Adipocyte (in vitro differentiated cells): ENCODE measurements around the gene GIMAP5.
"Not testable (repeated sequence)": the region's sequence is repeated elsewhere in the genome, so short reads cannot be mapped to it uniquely, and the experiment has no call there.

Experiments used
- DNase-seq: peaks from one replicate; pipeline ENCODE4 v3.0.0-alpha.2; 2015; ENCODE audit warnings: low read depth
- H3K27me3 ChIP-seq: replicated peaks from 2 replicates; pipeline ENCODE4 v1.7.0; 2013; ENCODE audit warnings: mild to moderate bottlenecking, low read length, moderate library complexity; ENCODE audit not compliant: control insufficient read depth, insufficient read depth
- H3K36me3 ChIP-seq: 2 replicates; pipeline ENCODE4 v1.7.0; 2013; ENCODE audit warnings: low read length, mild to moderate bottlenecking, moderate library complexity; ENCODE audit not compliant: control insufficient read depth, insufficient read depth, severe bottlenecking
- H3K4me1 ChIP-seq: 2 replicates; pipeline ENCODE4 v1.7.0; 2013; ENCODE audit warnings: mild to moderate bottlenecking, low read length, moderate library complexity; ENCODE audit not compliant: control insufficient read depth, insufficient read depth
- H3K4me3 ChIP-seq: 2 replicates; pipeline ENCODE4 v1.7.0; 2013; ENCODE audit warnings: mild to moderate bottlenecking, low read length, moderate library complexity
- H3K9ac ChIP-seq: 2 replicates; pipeline ENCODE4 v1.7.0; 2013; ENCODE audit warnings: mild to moderate bottlenecking, low read length, moderate library complexity
- H3K9me3 ChIP-seq: 2 replicates; pipeline ENCODE4 v1.7.0; 2013; ENCODE audit warnings: mild to moderate bottlenecking, low read length, moderate library complexity; ENCODE audit not compliant: control insufficient read depth

Gene GIMAP5

DNA sequence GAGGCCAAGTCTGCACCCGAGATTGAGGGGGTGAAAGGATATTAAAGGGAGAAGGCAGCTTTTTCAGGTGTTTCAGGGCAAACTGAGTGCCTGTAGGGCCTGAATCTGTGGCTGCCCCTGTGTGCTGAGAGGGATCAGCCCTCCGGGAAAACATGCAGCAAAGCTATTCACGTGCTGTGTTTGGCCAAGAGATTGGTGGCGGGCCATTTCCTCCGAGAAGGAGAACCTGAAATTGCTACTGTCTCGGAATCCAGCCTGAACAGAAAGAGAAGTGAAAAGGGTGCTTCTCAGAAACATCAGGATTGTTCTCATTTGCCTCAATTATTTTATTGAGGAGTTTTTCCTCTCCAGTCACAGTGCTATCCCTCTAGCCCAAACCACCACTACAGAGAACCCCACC is 16.0 kb downstream of the GIMAP5 start:
- H3K4me3 ChIP-seq: no peak overlapping the region
- no peaks in the 10 kb centered on the region for H3K36me3 ChIP-seq

GRCh38 chr7:150753826-150754603 is 16.8 kb downstream of the GIMAP5 start:
- Histone ChIP-seq H3K4me3 (no peak overlapping the region), H3K9me3 (no peaks in the 10 kb centered on the region), H3K9ac (no peak overlapping the region), H3K27me3 (peaks cover 3% of the 10 kb centered on the region), H3K4me1 (no peaks in the 10 kb centered on the region), H3K36me3 (no peaks in the 10 kb centered on the region)
- DNase-seq: no peak

More for the DNA sequence above, 16.0 kb downstream of the GIMAP5 start:
- Histone ChIP-seq H3K9me3 (no peaks in the 10 kb centered on the region), H3K27me3 (peaks cover 9% of the 10 kb centered on the region), H3K9ac (no peak overlapping the region), H3K4me1 (no peaks in the 10 kb centered on the region)
- no peak for DNase-seq

GRCh38 chr7:150754951-150755350 is 17.7 kb downstream of the GIMAP5 start:
- H3K9me3 ChIP-seq: no peaks in the 10 kb centered on the region
- peaks cover 3% of the 10 kb centered on the region for H3K27me3 ChIP-seq
- H3K9ac ChIP-seq: no peak overlapping the region
- no peaks in the 10 kb centered on the region for H3K36me3 ChIP-seq
- no peaks in the 10 kb centered on the region for H3K4me1 ChIP-seq
- no peak for DNase-seq
- H3K4me3 ChIP-seq: no peak overlapping the region

DNA sequence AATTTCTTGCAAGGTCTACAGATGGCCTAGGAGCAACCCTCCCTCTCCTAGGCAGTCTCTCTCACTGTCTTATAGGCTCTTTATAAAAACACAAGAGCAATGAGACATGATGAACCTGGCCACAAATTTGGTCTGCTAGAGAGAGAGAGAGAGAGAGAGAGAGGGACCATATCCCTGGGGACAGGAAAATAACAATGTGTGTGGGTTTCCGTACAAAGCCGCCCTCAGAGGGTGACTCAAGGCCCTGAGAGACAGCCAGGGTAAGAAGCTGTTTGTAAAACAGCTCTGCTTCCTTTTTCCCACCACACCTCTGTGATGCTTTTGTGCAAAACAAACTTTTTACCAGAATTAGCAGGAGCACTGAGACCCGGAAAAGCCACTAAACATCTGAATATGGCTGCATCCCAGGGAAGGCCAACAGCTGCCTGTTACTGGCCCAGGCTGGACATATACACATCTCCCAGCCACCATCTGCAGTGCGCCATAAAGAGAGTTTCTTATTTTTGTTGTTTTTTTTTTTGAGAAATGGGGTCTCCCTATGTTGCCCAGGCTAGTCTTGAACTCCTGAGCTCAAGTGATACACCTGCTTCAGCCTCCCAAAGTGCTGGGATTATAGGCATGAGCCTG is 18.4 kb downstream of the GIMAP5 start:
- Histone ChIP-seq H3K27me3 (peaks cover 3% of the 10 kb centered on the region), H3K4me3 (no peak overlapping the region), H3K36me3 (no peaks in the 10 kb centered on the region), H3K9me3 (no peaks in the 10 kb centered on the region), H3K4me1 (no peaks in the 10 kb centered on the region), H3K9ac (no peak overlapping the region)
- DNase-seq: no peak

GRCh38 chr7:150756166-150756565 is 18.9 kb downstream of the GIMAP5 start:
- no peaks in the 10 kb centered on the region for H3K36me3 ChIP-seq
- DNase-seq: no peak
- H3K4me3 ChIP-seq: no peak overlapping the region
- no peak overlapping the region for H3K9ac ChIP-seq
- H3K27me3 ChIP-seq: peaks cover 3% of the 10 kb centered on the region
- H3K9me3 ChIP-seq: no peaks in the 10 kb centered on the region
- H3K4me1 ChIP-seq: no peaks in the 10 kb centered on the region

DNA sequence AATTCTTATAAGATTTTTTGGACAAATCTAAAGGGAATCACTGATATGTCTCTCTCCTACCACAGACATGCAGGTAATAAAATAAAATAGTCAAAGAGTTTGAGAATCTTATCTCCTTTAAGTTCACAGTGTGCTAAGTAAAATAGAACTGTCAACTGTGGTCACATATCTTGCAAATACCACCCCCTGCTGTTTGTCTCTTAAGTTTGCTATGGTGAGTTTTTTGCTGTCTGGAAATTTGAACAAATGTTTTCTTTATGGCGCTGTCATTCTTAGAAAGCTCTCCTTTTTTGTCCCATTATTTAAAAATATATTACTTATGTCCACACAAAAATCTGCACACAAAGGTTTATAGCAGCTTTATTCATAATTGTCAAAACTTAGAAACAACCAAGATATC is 19.6 kb downstream of the GIMAP5 start:
- H3K27me3 ChIP-seq: peaks cover 3% of the 10 kb centered on the region
- H3K4me1 ChIP-seq: no peaks in the 10 kb centered on the region
- H3K9me3 ChIP-seq: no peaks in the 10 kb centered on the region
- DNase-seq: peak; percentile 4
- H3K9ac ChIP-seq: no peak overlapping the region
- no peak overlapping the region for H3K4me3 ChIP-seq
- H3K36me3 ChIP-seq: no peaks in the 10 kb centered on the region

- H3K36me3 ChIP-seq: no peaks in the 10 kb centered on the region
- no peak for DNase-seq
- H3K4me3 ChIP-seq: no peak overlapping the region
- H3K27me3 ChIP-seq: peaks cover 3% of the 10 kb centered on the region
- H3K9me3 ChIP-seq: no peaks in the 10 kb centered on the region
- H3K4me1 ChIP-seq: no peaks in the 10 kb centered on the region
- no peak overlapping the region for H3K9ac ChIP-seq
These were observed 22.3 kb downstream of the GIMAP5 start for GRCh38 chr7:150759479-150759878.

DNA sequence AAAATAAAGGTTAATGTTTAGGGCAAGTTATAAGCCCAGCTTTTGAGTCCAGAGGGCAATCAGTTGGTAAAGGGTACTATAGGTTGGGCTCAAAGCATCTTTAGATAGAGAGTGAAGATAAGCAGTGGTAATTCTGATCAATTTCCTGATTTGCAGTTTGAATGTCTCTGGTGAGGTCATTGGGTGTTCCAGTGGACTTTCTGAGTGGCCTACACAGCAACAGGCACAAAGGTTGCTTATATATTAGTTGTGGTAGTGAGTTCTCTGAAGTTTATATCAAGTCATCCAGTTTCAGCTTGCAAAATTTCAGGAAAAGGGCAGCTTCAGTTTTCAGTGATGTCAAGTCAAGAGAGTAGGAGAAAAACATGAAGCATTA is 29.1 kb downstream of the GIMAP5 start:
- H3K4me1 ChIP-seq: no peaks in the 10 kb centered on the region
- no peak overlapping the region for H3K9ac ChIP-seq
- H3K4me3 ChIP-seq: no peak overlapping the region
- no peaks in the 10 kb centered on the region for H3K9me3 ChIP-seq
- no peak for DNase-seq
- H3K27me3 ChIP-seq: no peaks in the 10 kb centered on the region
- H3K36me3 ChIP-seq: no peaks in the 10 kb centered on the region

DNA sequence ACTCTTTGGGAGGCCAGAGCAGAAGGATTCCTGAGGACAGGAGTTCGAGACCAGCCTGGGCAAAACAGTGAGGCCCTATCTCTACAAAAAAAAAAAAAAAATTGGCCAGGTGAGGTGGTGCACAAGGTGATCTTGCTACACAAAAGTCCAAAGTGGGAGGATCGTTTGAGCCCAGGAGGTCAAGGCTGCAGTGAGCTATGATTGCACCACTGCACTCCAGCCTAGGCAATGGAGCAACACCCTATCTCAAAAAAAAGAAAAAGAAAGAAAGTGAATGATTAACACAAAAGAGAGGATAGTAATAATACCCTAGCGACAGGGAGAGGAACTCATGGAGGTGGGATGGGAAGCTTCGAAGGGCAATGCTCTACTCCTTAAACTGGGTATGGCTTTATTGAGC is 32.5 kb downstream of the GIMAP5 start:
- H3K4me1 ChIP-seq: no peaks in the 10 kb centered on the region
- H3K9me3 ChIP-seq: peaks cover 8% of the 10 kb centered on the region
- H3K9ac ChIP-seq: no peak overlapping the region
- DNase-seq: no peak
- no peak overlapping the region for H3K4me3 ChIP-seq
- H3K27me3 ChIP-seq: peaks cover 2% of the 10 kb centered on the region
- H3K36me3 ChIP-seq: no peaks in the 10 kb centered on the region

GRCh38 chr7:150774131-150774530 is 36.9 kb downstream of the GIMAP5 start:
- not testable (repeated sequence) for H3K27me3 ChIP-seq, H3K4me1 ChIP-seq, H3K4me3 ChIP-seq, H3K36me3 ChIP-seq, H3K9me3 ChIP-seq, H3K9ac ChIP-seq, DNase-seq

- Histone ChIP-seq H3K36me3 (no peaks in the 10 kb centered on the region), H3K4me1 (peaks cover 20% of the 10 kb centered on the region)
- no peak for DNase-seq
These were observed 41.0 kb downstream of the GIMAP5 start for GRCh38 chr7:150778014-150778737.

More at GRCh38 chr7:150778014-150778737, 41.0 kb downstream of the GIMAP5 start:
- H3K9me3 ChIP-seq: peaks cover 5% of the 10 kb centered on the region
- no peak overlapping the region for H3K9ac ChIP-seq
- no peak overlapping the region for H3K4me3 ChIP-seq
- no peaks in the 10 kb centered on the region for H3K27me3 ChIP-seq
